GM12864 (cell line): ENCODE data around the gene PDZRN3.

Source experiments
- DNase-seq: peaks from one replicate; pipeline ENCODE4 v3.0.0-alpha.2; 2011; ENCODE audit warnings: low read depth
- H3K4me3 ChIP-seq: 2 replicates; pipeline ENCODE4 v1.5.1; 2011; ENCODE audit warnings: mild to moderate bottlenecking, low read depth, low read length, control low read depth
- TF ChIP-seq, protein P1 (sequence below): IDR thresholded peaks from 2 replicates; pipeline ENCODE4 v1.5.1; 2011; ENCODE audit warnings: low read depth, mild to moderate bottlenecking, moderate library complexity, low read length, control low read depth, inconsistent platforms; ENCODE audit errors: missing control alignments

The PDZRN3 gene

DNA sequence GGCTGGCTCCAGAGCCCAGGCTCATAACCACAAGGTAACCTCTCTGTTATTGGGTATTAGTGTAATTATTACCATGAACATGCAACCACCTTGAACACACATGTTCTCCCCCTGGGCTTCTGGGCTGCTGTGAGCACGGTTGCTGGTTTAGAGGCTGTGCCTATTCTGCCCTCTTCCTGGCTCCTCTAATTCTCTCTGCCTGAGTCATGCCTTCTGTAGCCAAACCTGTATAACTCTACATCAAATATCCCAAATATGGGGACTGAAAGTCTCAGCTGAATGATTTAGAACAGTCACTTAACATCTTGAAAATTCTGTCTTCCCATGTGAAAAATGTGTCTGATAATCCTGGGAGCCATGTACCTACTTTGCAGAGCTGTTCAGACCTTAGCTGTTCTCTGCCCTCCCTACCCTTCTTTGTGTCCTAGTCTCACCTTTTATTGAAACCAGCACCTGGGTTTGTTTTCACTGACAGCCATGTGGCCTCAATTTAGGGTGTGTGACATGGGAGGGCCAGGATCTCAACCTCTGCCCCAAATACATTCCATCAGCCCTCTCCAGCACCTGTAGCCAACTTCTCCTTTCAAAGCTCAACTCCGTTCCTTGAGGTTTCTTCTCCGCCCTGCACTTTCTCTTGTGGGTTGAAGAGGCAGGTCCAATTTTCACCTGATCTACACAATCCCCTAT, 60.7 kb downstream of the PDZRN3 start:
- H3K4me3 ChIP-seq: no peak overlapping the region
- TF ChIP-seq, protein P1, sequence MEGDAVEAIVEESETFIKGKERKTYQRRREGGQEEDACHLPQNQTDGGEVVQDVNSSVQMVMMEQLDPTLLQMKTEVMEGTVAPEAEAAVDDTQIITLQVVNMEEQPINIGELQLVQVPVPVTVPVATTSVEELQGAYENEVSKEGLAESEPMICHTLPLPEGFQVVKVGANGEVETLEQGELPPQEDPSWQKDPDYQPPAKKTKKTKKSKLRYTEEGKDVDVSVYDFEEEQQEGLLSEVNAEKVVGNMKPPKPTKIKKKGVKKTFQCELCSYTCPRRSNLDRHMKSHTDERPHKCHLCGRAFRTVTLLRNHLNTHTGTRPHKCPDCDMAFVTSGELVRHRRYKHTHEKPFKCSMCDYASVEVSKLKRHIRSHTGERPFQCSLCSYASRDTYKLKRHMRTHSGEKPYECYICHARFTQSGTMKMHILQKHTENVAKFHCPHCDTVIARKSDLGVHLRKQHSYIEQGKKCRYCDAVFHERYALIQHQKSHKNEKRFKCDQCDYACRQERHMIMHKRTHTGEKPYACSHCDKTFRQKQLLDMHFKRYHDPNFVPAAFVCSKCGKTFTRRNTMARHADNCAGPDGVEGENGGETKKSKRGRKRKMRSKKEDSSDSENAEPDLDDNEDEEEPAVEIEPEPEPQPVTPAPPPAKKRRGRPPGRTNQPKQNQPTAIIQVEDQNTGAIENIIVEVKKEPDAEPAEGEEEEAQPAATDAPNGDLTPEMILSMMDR: no peak
- no peak for DNase-seq

DNA sequence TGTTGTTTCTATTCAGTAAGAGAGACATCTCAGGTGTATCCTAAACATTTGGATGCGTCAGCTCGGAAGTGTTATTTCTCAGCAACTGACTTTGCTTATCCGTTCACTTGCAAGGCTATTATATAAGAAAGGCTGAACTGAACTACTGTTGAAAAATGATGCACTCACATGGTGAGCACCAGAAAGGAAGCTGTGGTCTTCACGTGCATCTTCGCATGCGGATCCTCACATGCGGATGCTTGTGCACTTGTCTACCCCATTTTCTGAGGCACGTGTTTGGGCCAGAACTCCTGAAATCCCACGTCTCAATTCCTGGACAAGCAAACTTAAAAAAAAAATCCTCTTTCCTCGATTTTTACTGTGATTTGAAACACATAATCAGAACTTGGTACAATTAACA, 63.2 kb downstream of the PDZRN3 start:
- TF ChIP-seq, protein P1: no peak
- H3K4me3 ChIP-seq: no peak overlapping the region
- no peak for DNase-seq

DNA sequence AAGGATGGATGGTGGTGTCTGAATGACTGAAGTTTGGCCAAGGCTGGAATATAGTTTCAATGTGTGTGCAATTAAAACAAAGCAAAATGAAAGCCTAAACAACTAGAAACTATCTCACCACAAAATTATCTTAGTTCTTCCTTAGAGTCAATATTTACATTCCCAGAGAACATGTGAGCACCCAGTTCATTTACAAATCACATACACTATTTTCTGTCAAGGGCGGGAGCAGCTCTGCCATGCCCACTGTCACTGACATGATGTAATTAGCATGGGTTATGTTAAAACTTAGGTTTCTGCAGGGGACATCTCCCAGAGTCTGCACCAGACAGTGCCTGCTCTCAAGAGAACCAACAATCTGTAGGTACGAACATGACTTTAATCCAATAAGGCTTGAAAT, 65.0 kb downstream of the PDZRN3 start:
- TF ChIP-seq, protein P1: no peak
- no peak overlapping the region for H3K4me3 ChIP-seq

DNA sequence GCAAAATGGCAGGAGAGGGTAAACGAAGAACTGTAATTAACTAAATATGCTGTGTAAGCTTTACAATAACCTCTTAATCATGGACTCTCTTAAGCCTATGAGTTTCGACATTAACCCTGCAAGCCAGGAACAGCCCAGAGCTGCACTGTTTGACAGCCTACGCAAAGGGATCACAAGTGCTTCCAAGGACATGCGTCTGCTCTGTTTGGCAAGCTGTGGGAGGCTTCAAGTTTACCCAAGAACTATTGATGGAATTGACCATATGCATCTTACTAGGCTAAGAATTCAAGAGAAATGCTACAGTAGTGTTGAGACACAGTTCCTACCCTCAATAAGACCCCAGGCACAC, 66.0 kb downstream of the PDZRN3 start:
- no peak overlapping the region for H3K4me3 ChIP-seq
- TF ChIP-seq, protein P1: no peak
- no peak for DNase-seq

More for the DNA sequence above, 65.0 kb downstream of the PDZRN3 start:
- no peak for DNase-seq

DNA sequence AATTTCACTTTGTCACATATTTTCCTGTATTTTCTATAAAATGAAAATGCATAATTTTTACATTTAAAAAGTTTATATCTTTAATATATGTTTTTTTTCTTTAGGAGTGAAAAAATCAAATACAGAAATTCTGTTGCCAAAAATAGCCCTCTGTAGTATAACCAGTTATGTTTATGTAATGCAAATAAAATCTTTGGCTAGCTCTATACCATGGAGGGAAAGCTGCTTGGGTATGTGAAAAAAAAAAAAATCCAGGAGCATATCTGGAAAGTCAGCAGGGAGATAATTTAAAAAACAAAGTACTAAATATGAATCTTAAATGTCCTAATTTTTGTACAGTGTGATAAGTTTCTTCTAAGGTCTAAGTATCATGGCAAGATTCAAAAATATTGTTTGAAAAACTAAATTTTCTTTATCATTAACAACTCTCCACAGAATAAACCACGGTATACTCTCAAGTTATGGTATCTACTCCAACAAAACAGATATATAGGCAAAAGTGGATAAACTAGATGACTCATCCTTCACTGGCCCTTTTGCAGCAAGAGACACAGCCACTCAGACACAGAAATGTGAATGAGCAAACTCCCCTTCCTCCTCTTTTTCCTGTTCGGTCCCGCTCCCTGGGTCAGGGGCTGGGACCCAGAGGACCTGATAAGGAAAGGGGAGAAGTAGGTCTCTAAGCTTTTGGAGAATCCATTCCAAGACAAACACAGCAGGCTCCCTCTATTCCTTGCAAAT, 66.6 kb downstream of the PDZRN3 start:
- TF ChIP-seq, protein P1: no peak
- H3K4me3 ChIP-seq: no peak overlapping the region
- no peak for DNase-seq

DNA sequence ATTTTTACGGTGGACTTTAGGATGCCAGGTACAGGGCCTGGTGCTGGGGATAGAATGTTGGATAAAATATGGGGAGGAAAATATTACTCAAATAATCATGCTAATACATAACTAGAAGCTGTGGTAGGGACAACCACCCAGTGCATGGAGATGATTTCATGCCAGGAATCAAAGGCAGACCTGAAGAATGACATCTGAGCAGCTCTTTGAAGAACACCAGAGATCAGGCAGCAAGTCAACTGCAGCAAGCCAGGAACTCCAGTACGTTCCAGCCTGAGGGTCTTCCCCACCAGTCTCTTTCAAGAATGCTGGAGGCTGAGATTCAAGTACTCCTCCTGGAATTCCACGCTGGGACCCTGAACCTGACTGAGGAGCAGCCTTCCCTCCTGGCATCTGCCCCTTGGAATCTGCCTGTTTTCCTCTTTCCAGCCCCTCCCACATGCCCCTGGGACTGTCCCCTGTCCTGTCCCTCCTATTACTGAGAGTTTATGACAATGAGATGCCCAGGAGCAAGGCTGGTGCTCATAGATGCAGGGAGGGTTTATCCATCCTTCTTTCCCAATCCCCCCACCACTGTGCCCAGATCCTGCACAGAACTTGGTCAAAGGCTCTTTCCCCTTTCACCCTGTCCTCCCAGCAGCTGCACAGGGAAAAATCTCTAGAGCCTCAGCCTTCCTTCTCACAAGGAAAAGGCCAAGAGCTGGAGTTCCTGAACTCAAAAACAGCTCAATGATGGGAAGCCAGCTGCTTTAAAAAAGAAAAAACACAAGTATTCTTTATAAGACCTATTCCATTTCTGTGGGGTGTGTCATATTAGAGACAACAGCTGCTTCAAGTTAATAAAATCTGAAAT, 68.0 kb downstream of the PDZRN3 start:
- no peak overlapping the region for H3K4me3 ChIP-seq
- DNase-seq: no peak
- TF ChIP-seq, protein P1: no peak
